HL-60/S4 treated with retinoic acid at 250 ng/mL for 4 days and 3 days (cell line): Measurements from ENCODE around the gene OPCML.

ENCODE experiments used
- in situ Hi-C: fragments of 300-500 bp; cut with MboI; formaldehyde crosslinking; loops from 2 replicates; pipeline ENCODE4 v1.7.0; 2022; ENCODE audit warnings: low sequenced_read_pairs

Gene OPCML

DNA sequence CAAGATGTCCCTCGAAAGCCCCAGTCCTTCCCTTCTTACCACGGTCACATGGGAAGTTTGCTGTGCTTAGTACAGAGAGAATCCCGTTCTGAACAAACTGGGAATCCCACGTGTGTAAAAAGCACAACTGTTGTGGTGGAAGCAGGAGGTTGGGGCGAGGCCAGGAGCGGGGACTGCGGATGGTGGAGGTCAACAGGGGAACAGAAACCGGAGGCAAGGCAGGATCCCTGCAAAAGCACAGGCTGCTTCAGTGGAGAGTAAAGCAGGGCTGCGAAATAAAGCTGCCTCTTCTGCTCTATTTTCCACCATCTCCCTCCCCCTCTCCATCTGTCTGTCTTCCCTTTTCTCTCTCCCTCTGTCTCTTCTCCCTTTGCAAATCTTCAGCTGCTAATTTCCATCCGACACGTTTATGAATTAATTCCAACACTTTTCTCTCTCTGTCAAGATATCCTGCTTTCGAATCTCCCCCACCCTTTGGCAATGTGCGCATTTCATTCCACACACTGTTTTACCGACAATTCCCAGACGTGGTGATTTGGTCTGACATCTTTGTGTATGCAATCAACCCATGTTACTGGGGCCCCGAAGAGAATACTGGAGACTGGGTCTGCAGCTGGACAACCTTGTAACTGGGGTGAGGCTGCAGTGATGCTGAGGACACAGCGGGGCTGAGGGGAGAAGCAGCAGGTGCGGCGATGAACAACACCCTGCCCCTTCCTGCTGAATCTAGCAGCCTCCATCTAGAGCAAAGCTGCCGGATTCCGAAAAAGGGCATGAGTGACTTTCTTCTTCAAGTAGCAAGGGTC lies 571.8 kb downstream of the OPCML start:
- in situ Hi-C loops, result no loop called here

- in situ Hi-C loops, result no loop called here
These were observed 572.6 kb downstream of the OPCML start for GRCh38 chr11:132959693-132960092.

DNA sequence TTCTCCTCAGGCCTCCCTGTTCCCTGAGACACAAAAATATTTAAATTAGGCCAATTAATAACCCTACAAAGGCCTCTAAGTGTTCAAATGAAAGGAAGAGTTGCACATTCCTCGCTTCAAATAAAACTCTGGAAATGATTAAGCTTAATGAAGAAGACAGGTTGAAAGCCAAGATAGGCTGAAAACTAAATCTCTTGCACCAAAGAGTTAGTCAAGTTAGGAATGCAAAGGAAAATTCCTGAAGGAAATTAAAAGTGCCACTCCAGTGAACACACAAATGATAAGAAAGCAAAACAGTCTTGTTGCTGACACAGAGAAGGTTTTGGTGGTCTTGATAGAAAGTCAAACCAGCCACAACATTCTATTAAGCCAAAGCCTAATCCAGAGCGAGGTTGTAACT lies 574.4 kb downstream of the OPCML start:
- in situ Hi-C loops, result no loop called here

DNA sequence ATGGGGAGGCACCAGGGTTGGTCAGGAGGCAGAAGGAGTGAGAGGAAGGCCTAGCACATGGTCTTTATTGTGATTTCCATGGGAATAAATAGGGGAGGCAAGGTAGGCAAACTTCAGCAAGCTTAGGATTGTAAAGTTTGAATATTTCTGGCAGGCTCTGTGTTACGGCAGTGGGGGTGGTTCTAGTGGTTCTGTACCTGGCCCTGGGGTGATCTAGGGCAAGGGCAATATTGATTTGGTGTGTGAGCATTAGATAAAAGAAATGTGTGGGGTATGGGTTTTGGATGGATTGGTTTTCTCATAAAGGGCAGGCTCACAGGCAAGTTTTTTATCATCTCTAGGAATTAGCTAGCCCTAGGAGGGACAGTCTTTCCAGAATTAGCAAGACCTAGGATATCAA lies 584.0 kb downstream of the OPCML start:
- in situ Hi-C loops, result loop anchor here (25.0 kb wide), 1 partner anchor 661 kb away; no protein-coding TSS in a partner anchor

DNA sequence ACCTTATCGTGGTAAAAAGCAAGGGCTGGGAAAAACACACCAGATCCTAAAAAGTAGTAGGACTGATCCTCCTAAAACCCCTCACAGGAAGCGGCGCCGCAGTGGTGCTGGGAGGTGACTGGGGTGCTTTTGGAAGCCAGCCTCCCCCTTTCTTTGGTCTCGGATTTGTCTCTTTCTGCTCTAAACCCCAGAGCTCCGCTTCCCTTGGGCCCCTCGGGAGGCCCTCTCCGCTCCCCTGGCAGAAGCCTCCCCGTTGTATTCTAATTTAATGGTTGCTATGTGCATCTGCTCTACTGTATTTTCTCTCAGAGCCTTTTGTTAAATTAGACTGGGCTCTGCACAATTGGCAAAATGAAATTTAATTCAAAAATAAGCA lies 587.7 kb downstream of the OPCML start:
- in situ Hi-C loops, result loop anchor here (25.0 kb wide), 1 partner anchor 657 kb away; no protein-coding TSS in a partner anchor

GRCh38 chr11:132943706-132944568 lies 588.4 kb downstream of the OPCML start:
- in situ Hi-C loops, result loop anchor here (25.0 kb wide), 1 partner anchor 657 kb away; no protein-coding TSS in a partner anchor

- in situ Hi-C loops, result loop anchor here (25.0 kb wide), 1 partner anchor 656 kb away; no protein-coding TSS in a partner anchor
These were observed 589.0 kb downstream of the OPCML start for GRCh38 chr11:132943357-132943705.

GRCh38 chr11:132942611-132943356 lies 589.5 kb downstream of the OPCML start:
- in situ Hi-C loops, result loop anchor here (25.0 kb wide), 1 partner anchor 655 kb away; no protein-coding TSS in a partner anchor

- in situ Hi-C loops, result loop anchor here (25.0 kb wide), 1 partner anchor 654 kb away; no protein-coding TSS in a partner anchor
These were observed 590.5 kb downstream of the OPCML start for GRCh38 chr11:132941761-132942160.

DNA sequence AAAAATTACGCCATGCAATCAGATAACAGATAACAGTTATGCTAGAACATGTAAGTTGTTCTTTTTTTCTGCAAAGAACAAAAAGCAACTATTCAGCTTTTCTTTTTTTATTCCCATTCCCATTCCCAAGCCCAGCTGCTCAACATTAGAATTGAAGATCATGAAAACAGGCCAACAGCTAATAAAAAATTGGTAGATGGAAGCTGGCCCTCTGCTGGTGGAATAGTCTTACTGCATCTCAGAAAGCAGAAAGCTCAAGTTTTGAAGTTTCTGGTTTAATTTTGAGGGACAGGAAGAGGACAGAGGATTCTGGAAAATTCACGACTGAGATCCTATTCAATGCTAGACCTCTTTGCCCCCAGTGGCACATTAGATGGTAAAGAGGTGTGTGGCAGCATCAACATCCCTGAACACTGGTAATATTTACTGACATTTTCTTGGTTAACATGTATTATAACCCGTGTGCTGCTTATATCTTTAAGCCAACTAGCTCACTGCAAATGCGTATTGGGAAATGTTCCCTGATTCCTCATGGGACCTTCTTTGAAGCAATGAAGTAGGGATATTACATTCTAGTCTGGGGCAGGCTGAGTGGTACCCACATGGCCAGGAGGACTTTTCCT lies 591.2 kb downstream of the OPCML start:
- in situ Hi-C loops, result loop anchor here (25.0 kb wide), 1 partner anchor 654 kb away; no protein-coding TSS in a partner anchor

DNA sequence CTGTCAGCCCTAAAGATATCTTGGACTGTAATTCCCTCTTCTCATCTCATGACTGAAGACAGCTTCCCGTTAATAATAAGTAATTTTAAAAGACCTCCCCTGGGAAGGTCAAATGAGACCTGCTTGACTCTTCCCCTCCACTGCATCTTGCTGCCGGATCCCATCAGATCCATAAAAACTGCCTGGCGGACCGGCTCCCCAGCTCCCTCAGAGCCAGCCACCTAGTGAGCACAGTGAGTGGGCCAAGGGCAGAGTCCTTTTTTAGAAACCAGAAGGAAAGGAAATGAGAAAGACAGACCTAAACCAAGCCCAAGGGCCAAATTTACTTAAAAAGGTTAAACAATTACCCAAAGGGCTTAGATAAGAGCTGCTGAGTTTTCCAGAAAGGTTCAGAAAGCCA lies 595.3 kb downstream of the OPCML start:
- in situ Hi-C loops, result loop anchor here (25.0 kb wide), 1 partner anchor 650 kb away; no protein-coding TSS in a partner anchor

GRCh38 chr11:132935383-132935782 lies 596.9 kb downstream of the OPCML start:
- in situ Hi-C loops, result loop anchor here (25.0 kb wide), 1 partner anchor 648 kb away; no protein-coding TSS in a partner anchor

GRCh38 chr11:132933703-132934102 lies 598.6 kb downstream of the OPCML start:
- in situ Hi-C loops, result loop anchor here (25.0 kb wide), 1 partner anchor 646 kb away; no protein-coding TSS in a partner anchor

DNA sequence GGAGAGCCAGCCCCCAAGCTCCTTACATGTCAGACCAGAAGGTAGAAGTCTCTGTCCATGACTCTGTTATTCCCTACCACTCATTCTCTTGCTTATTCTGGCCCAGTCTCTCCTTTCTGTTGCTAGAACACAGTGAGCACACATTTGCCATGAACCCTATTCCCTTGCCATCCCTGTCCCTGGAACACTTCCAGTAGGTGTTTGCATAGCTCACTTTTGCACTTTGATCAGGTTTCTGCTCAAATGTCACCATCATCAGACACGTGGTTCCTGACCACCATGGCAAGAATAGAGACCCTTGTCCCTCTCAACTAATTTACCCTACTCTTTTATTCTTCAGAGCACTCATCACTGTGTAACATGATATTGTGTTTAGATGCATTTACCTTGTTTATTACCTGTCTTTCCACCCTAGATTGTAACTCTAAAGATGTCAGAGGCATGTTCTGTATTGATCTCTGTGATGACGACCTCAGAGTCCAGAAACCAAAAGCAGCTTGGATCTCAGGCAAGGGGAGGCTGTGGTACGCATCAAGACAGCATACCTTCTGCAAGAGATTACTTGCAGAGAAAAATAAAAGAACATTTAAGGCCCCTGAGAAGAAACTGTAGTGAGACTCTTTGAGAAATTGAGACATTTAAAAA lies 606.4 kb downstream of the OPCML start:
- in situ Hi-C loops, result loop anchor here (25.0 kb wide), 1 partner anchor 639 kb away; no protein-coding TSS in a partner anchor

- in situ Hi-C loops, result no loop called here
These were observed 610.7 kb downstream of the OPCML start for GRCh38 chr11:132921597-132921996.

GRCh38 chr11:132920451-132921096 lies 611.7 kb downstream of the OPCML start:
- in situ Hi-C loops, result no loop called here

GRCh38 chr11:132914600-132914999 lies 617.7 kb downstream of the OPCML start:
- in situ Hi-C loops, result no loop called here

- in situ Hi-C loops, result no loop called here
These were observed 618.4 kb downstream of the OPCML start for GRCh38 chr11:132913886-132914285.

GRCh38 chr11:132913295-132913694 lies 619.0 kb downstream of the OPCML start:
- in situ Hi-C loops, result no loop called here
